ENCODE measurements around the gene KLK7.

DNA sequence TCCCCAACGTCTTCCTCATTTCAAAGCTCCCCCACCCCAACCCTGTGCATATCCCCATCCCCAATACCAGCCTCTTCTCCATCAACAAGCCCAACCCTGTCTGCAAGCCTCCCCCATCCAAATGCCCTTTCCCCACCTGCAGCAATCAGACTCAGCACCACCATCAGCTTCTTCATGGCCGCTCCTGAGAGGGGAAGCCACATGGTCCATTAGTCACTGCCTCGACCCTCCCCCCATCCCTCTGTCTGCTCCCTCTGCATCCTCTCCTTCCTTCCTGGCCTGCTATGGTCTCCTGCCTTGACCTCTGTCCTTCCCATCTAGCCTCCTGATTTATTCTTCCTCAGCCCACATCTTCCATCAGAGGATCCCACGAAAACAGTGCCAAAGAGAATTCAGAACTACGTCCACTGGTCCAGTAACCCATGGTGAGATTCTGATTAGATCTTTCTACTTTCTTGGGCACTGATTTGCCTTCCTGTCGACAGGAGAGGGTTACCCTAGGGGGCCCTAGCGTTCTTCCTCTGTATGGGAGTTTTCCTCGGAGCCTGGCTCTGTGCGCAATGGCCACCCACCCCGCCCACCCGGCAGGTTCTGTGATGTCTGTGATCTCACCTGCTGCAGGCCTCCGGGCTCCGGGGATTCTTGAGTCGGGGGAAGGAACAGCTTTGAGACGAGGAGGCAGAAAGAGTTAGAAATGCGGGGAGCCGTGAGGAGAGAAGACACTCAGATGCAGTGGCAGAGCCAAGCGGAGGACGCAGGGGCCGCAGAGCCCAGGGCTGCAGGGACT lies 15.6 kb downstream of the KLK7 start:
- TF ChIP-seq GATA2 (IDR thresholded peaks at IDR 0.05; ENCODE audit: low read depth, low read length) (no peak), GATA3 (IDR thresholded peaks at IDR 0.05; ENCODE audit: low read depth, low read length) (no peak)
